A673 (cell line): ENCODE measurements around the gene CFAP99.

Source experiments
- CTCF ChIP-seq: fragments of 300-800, 200-600 bp; sonication (generic); conservative IDR thresholded peaks from 2 replicates; pipeline ENCODE4 v1.5.1; 2017; ENCODE audit warnings: low read depth, mild to moderate bottlenecking, antibody characterized with exemption, low read length, moderate library complexity, mixed read lengths
- EZH2 ChIP-seq: fragments of 200-600 bp; sonication (generic); IDR thresholded peaks from 2 replicates; pipeline ENCODE4 v1.6.1; 2017; ENCODE audit warnings: borderline replicate concordance, low read depth, mild to moderate bottlenecking, mixed read lengths, antibody characterized with exemption, low read length; ENCODE audit not compliant: poor library complexity, severe bottlenecking

- TF ChIP-seq CTCF = no peak
- TF ChIP-seq EZH2 = no peak
Measured at GRCh38 chr4:2373532-2373931, 45.2 kb upstream of the CFAP99 start.
